Hepatocyte (in vitro differentiated cells): ENCODE measurements around the gene ITPR1. TPM values are rescaled to one million over a fixed set of nuclear protein-coding genes. Genes with fewer than 3 reads are reported as not detected.

ENCODE experiments used
- DNase-seq: peaks from one replicate; pipeline ENCODE4 v3.0.0-alpha.2; 2016; ENCODE audit warnings: low spot score
- H2AFZ ChIP-seq: fragments of 200-600 bp; sonication (generic); 2 replicates; pipeline ENCODE4 v1.6.0; 2016; ENCODE audit warnings: antibody characterized with exemption, mild to moderate bottlenecking
- H3K27ac ChIP-seq: fragments of 200-600 bp; sonication (generic); 2 replicates; pipeline ENCODE4 v1.5.1; 2016; ENCODE audit warnings: mild to moderate bottlenecking
- H3K27me3 ChIP-seq: fragments of 200-600 bp; sonication (generic); 2 replicates; pipeline ENCODE4 v1.6.1; 2016
- H3K36me3 ChIP-seq: fragments of 200-600 bp; sonication (generic); replicated peaks from 2 replicates; pipeline ENCODE4 v1.5.1; 2016; ENCODE audit warnings: low read depth; ENCODE audit not compliant: insufficient read depth
- H3K4me1 ChIP-seq: fragments of 200-600 bp; sonication (generic); 2 replicates; pipeline ENCODE4 v1.5.1; 2016; ENCODE audit warnings: mild to moderate bottlenecking, moderate library complexity; ENCODE audit not compliant: insufficient read depth
- H3K4me2 ChIP-seq: fragments of 200-600 bp; sonication (generic); 2 replicates; pipeline ENCODE4 v1.6.0; 2016
- H3K4me3 ChIP-seq: fragments of 200-600 bp; sonication (generic); 2 replicates; pipeline ENCODE4 v1.5.1; 2016; ENCODE audit warnings: mild to moderate bottlenecking
- H3K79me2 ChIP-seq: fragments of 200-600 bp; sonication (generic); 2 replicates; pipeline ENCODE4 v1.6.0; 2017; ENCODE audit warnings: mild to moderate bottlenecking
- H3K9me2 ChIP-seq: fragments of 200-600 bp; sonication (generic); replicated peaks from 2 replicates; pipeline ENCODE4 v1.6.0; 2017; ENCODE audit warnings: mild to moderate bottlenecking; ENCODE audit not compliant: insufficient read depth
- H3K9me3 ChIP-seq: fragments of 200-600 bp; sonication (generic); 2 replicates; pipeline ENCODE4 v1.5.1; 2016; ENCODE audit warnings: low read depth, mild to moderate bottlenecking
- H4K20me1 ChIP-seq: fragments of 200-600 bp; sonication (generic); 2 replicates; pipeline ENCODE4 v1.6.0; 2016; ENCODE audit warnings: mild to moderate bottlenecking; ENCODE audit not compliant: insufficient read depth, poor library complexity, severe bottlenecking
- EZH2 ChIP-seq: fragments of 200-600 bp; sonication (generic); IDR thresholded peaks from 2 replicates; pipeline ENCODE4 v1.6.1; 2016; ENCODE audit warnings: antibody characterized with exemption, mild to moderate bottlenecking, borderline replicate concordance
- EZH2phosphoT487 ChIP-seq: fragments of 200-600 bp; sonication (generic); IDR thresholded peaks from one replicate; pipeline ENCODE4 v1.6.1; 2018; ENCODE audit warnings: antibody characterized with exemption, mild to moderate bottlenecking, low read depth, moderate library complexity; ENCODE audit not compliant: unreplicated experiment, severe bottlenecking
- WGBS: methylation state at CpG from one replicate; pipeline ENCODE4 v1.1.6; 2016; ENCODE audit warnings: low lambda C conversion rate; ENCODE audit errors: missing lambda C conversion rate; 5-methylcytosine and 5-hydroxymethylcytosine counted together
- polyA plus RNA-seq: library from polyadenylated mRNA; unstranded; fragments of >200 nt; fragmentation: Nextera tagmentation; extraction: Ambion mirVana; gene quantifications from 2 replicates; pipeline ENCODE4 v1.2.1, GENCODE V29; 2016
- total RNA-seq: library from RNA; depleted of rRNA; stranded (reverse); fragments of >200 nt; gene quantifications from 2 replicates; pipeline ENCODE4 v1.2.3, GENCODE V29; 2014
- TF ChIP-seq, protein P1 (sequence below): fragments of 200-600 bp; sonication (generic); IDR thresholded peaks from 2 replicates; pipeline ENCODE4 v1.5.1; 2016; ENCODE audit warnings: antibody characterized with exemption, mild to moderate bottlenecking; ENCODE audit not compliant: poor library complexity

The ITPR1 gene
- total and polyA plus RNA-seq, 2 experiments from 2014 or later: 46.8 to 90.8 TPM

DNA sequence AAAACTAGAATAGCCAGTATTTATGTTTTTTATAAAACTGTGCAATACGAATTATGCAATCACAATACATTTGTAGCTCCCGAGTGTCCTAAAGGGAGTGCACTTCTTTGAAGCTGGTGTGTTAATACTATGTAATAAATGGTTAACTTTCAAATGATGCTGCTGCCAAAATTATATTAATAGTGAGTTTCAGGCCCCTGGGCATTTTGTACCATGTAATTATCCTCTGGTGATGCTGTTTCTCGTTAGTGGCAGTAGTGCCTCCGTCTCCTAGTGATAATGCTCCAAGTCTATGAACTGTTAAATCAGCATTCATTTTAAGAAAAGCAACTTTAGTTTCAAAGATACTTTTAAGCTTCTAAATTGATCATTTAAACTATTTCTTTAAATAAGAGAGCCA is 353.4 kb downstream of the ITPR1 start:
- WGBS: 81% methylated on average over 4 of the region's 4 CpGs
- H3K4me1 ChIP-seq: peaks cover 5% of the 10 kb centered on the region
- H3K9me2 ChIP-seq: no peaks in the 10 kb centered on the region
- no peak overlapping the region for H3K4me3 ChIP-seq
- H3K4me2 ChIP-seq: no peak overlapping the region
- H3K79me2 ChIP-seq: no peaks in the 10 kb centered on the region
- no peaks in the 10 kb centered on the region for H3K9me3 ChIP-seq
- no peak for DNase-seq
- H3K27me3 ChIP-seq: no peaks in the 10 kb centered on the region
- no peak for TF ChIP-seq EZH2phosphoT487
- TF ChIP-seq EZH2: no peak
- TF ChIP-seq, protein P1, sequence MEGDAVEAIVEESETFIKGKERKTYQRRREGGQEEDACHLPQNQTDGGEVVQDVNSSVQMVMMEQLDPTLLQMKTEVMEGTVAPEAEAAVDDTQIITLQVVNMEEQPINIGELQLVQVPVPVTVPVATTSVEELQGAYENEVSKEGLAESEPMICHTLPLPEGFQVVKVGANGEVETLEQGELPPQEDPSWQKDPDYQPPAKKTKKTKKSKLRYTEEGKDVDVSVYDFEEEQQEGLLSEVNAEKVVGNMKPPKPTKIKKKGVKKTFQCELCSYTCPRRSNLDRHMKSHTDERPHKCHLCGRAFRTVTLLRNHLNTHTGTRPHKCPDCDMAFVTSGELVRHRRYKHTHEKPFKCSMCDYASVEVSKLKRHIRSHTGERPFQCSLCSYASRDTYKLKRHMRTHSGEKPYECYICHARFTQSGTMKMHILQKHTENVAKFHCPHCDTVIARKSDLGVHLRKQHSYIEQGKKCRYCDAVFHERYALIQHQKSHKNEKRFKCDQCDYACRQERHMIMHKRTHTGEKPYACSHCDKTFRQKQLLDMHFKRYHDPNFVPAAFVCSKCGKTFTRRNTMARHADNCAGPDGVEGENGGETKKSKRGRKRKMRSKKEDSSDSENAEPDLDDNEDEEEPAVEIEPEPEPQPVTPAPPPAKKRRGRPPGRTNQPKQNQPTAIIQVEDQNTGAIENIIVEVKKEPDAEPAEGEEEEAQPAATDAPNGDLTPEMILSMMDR: no peak
- no peaks in the 10 kb centered on the region for H4K20me1 ChIP-seq
- H2AFZ ChIP-seq: no peak overlapping the region
- H3K27ac ChIP-seq: no peak overlapping the region
- H3K36me3 ChIP-seq: no peaks in the 10 kb centered on the region

DNA sequence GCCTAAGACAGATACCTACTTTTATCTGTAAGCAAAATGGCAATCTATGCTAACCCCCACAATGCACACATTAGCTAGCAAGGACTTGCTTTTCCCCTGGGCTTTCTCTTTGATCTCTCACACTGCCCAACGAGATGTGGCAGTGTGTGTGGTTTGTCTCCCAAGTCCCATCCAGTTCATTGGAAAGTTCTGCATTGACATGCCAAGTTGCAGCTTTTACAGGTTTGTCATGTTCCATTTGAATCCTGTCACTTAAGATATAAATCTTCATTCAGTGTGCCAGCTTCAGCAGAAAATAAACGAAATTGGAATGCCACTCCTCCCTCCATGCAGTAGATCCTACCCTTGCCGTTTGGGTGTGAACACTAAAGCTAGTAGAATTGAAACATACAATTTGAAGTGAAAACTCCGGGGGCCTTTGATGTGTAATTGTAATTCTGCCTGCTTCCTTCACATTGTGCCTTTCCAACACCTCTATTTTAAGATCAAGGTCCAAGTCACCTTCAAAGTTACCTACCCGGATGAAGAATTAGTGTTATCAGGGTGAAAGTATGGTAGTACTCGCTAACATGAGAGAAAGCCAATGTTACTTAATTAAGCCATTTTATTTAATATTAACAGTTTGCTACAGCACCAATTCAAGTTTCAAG is 355.2 kb downstream of the ITPR1 start:
- DNase-seq: no peak
- H3K36me3 ChIP-seq: no peaks in the 10 kb centered on the region
- H3K9me2 ChIP-seq: no peaks in the 10 kb centered on the region
- H3K79me2 ChIP-seq: no peaks in the 10 kb centered on the region
- H3K4me2 ChIP-seq: no peak overlapping the region
- no peak overlapping the region for H3K27ac ChIP-seq
- no peaks in the 10 kb centered on the region for H3K9me3 ChIP-seq
- TF ChIP-seq EZH2phosphoT487: no peak
- TF ChIP-seq, protein P1: no peak
- TF ChIP-seq EZH2: no peak
- H2AFZ ChIP-seq: no peak overlapping the region
- H3K4me1 ChIP-seq: peaks cover 5% of the 10 kb centered on the region
- H3K4me3 ChIP-seq: no peak overlapping the region
- H3K27me3 ChIP-seq: no peaks in the 10 kb centered on the region
- H4K20me1 ChIP-seq: no peaks in the 10 kb centered on the region
- WGBS: 52% methylated on average over 6 of the region's 6 CpGs

DNA sequence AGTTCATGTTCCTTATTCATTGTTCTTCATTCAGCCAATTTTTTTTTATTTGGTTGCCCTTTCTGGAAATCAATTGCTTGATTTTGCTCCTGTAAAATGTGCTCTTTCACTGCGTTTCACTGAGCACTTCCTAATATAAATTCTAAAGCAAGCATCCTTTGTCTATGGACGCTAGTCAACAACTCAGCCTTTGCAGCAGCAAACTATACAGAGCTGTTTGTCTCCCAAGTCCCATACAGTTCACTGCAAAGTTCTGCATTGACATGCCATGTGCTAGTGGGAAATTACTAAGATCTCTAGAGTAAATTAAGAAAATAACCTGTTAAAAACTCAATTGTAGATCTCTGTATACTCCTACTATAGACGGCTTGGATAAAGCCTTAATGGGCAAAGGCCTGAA is 356.0 kb downstream of the ITPR1 start:
- TF ChIP-seq EZH2phosphoT487 (no peak), EZH2 (no peak)
- TF ChIP-seq, protein P1: no peak
- Histone ChIP-seq H4K20me1 (no peaks in the 10 kb centered on the region), H3K4me3 (no peak overlapping the region), H3K27me3 (no peaks in the 10 kb centered on the region), H2AFZ (no peak overlapping the region), H3K36me3 (no peaks in the 10 kb centered on the region), H3K27ac (no peak overlapping the region), H3K9me2 (no peaks in the 10 kb centered on the region), H3K9me3 (no peaks in the 10 kb centered on the region), H3K4me1 (peaks cover 5% of the 10 kb centered on the region), H3K79me2 (no peaks in the 10 kb centered on the region), H3K4me2 (no peak overlapping the region)
- 74% methylated on average over 3 of the region's 3 CpGs for WGBS
- DNase-seq: no peak

DNA sequence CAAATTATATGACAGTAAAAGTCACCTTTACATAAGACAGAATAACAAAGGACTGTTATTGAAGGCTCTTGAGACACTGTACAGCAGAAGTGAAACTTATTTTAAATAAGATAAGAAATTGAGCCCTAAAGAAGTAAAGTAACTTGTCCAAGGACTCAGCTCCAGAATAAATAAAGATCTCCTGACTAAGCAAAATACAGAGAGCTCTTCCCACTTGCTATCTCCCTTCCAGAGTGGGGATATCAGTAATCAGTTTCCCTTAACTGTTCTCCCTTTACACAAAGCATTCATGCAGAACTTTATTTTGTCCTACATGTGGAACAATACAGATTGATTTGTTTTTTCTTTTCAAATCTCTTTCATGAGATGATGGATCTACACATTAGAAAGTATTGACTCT is 356.6 kb downstream of the ITPR1 start:
- H3K4me2 ChIP-seq: no peak overlapping the region
- no peaks in the 10 kb centered on the region for H4K20me1 ChIP-seq
- no peaks in the 10 kb centered on the region for H3K36me3 ChIP-seq
- TF ChIP-seq, protein P1: no peak
- TF ChIP-seq EZH2phosphoT487 (no peak), EZH2 (no peak)
- H3K27ac ChIP-seq: no peak overlapping the region
- no peaks in the 10 kb centered on the region for H3K9me3 ChIP-seq
- H3K4me3 ChIP-seq: no peak overlapping the region
- no peaks in the 10 kb centered on the region for H3K9me2 ChIP-seq
- no peak for DNase-seq
- H3K79me2 ChIP-seq: no peaks in the 10 kb centered on the region
- no peak overlapping the region for H2AFZ ChIP-seq
- no peaks in the 10 kb centered on the region for H3K27me3 ChIP-seq
- peaks cover 5% of the 10 kb centered on the region for H3K4me1 ChIP-seq
